NOMO-1 (cell line): ENCODE measurements around the gene ZNF487.
"Not testable (repeated sequence)": the region's sequence is repeated elsewhere in the genome, so short reads cannot be mapped to it uniquely, and the experiment has no call there.

Experiments used
- DNase-seq, 2 experiments: peaks; one replicate each; lab custom pipeline; 2025; ENCODE audit not compliant: unreplicated experiment in 2 of 2; lab: John Stamatoyannopoulos, UW

ZNF487 gene

GRCh38 chr10:43436291-43437140 is at the start of gene ZNF487:
TSS of gene ZNF487 (plus strand) at chr10:43437111. CDS start at chr10:43475814, 38,703 bp downstream.
- DNase-seq, result peak; percentile 88 to 95

DNA sequence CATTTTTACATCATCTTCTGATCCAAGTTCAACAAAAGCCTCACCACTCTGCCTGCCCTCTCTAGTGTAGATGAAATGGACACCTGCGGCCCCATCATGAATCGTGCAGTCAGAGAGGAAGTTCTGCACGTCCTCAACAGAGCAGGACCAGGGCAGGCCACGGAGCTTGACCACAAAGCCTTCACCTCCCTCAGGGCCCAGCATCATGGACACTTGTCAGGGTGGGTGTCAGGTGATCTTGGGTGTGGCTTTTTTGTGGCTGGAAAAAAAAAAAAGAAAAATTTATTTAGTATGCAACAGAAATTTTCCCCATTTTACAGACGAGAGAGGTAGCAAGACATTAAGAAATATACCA is 49.3 kb upstream of the ZNF487 start:
- no peak for DNase-seq

- no peak for DNase-seq
Measured at GRCh38 chr10:43389867-43390266, 47.0 kb upstream of the ZNF487 start.

DNA sequence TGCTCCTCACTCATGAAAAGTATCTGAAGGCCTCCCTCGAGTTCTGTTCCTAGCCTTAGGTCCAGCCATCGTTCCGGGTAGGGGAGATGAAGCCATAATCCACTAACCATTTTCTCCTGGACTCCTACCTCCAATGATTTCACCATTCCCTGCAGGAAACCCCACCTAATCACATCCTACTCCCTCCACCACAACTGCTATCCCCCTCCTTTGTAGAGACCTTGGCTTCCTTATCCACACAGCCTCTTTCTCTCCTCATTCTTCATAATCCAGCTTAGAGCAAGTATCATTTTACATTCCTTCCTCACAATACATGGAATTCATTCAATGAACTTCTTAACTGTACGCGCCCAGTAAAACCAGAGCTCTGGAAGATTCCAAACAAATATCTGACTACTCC is 46.6 kb upstream of the ZNF487 start:
- DNase-seq, result no peak

- DNase-seq, result no peak
Measured at GRCh38 chr10:43390759-43391158, 46.2 kb upstream of the ZNF487 start.

GRCh38 chr10:43391496-43391895 is 45.4 kb upstream of the ZNF487 start:
- DNase-seq, result no peak

GRCh38 chr10:43392748-43393147 is 44.2 kb upstream of the ZNF487 start:
- no peak for DNase-seq

GRCh38 chr10:43393186-43393585 is 43.7 kb upstream of the ZNF487 start:
- DNase-seq, result not testable (repeated sequence)

GRCh38 chr10:43393606-43394360 is 43.1 kb upstream of the ZNF487 start:
- DNase-seq, result peak; percentile 30 to 46

DNA sequence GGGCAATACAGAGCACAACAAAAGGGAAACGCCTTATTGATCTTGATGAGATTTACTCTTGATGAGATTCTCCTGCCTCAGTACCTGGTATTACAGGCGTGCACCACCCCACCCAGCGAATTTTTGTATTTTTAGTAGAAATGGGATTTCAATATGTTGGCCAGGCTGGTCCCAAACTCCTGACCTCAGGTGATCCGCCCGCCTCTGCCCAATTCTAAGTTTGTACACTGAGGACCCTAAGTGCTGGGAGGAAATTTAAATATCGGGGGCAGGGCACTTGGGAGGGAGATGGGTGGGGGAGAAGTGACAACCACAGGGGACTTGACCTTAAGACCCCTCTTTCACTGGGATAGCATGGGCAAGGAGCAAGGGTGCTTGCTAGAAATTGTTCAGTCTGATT is 42.0 kb upstream of the ZNF487 start:
- no peak for DNase-seq

DNA sequence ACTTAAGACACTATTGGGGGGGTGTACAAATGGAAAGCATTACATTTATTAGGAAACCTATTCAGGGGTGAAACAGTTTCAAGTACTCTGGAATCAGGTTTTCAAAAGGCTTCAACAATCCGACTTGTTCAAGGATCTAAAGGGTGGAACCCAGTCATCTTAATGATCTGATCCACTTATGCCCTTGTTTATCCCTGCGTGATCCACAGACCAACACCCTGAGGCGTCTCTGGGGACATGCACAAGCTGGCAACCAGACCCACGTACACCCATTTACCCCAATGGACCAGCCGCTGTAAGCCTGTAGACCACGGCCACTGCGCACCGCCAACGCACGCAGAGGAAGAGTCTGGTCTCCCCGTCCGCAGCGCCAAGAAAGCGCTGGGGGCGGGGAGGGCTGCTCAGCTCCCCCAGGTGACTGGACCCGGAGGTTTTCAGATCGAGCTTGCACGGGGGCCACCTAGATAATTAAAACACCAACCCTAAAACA is 41.3 kb upstream of the ZNF487 start:
- DNase-seq, result no peak

DNA sequence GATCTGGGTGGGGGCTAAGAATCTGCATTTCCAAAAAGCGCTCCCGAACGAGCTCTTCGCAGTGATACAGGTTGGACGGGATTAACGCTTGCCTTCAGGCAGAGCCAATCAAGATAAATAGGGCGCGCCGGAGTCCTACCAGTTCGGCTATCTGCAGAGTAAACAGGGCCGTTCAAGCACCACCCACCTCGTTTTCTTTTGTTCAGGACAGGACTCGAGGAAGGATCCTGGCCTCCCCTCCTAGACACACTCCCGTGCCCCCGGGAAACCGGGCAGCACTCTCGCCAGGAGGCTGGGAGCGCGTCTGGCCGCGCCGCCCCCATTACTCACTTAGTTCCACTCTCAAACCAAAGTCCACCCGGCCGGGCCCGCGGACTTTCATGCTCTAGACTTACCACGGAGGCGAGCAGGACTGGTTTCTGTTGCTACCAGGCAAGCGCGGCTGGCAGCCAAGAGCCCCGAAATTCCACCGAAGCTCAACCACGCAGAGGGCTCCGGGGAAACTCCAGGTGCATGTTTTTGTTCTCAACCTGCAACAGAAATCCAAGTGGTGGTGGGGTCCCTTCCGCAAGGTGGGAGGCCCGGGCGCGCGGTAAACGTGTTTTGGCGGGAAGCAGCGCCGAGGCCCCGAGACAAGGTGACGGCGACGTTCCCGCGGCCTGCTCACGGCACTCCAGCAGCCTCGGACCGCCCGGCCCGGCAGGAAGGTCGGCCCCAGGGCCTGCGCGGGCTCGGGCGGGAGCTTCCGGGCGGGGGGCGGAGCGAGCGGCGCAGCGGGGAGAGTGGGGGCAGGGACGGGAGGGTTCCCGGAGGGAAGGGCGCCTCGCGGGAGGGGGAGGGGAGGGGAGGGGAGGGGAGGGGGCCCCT is 40.6 kb upstream of the ZNF487 start:
- DNase-seq, result peak; percentile 53 to 66

DNA sequence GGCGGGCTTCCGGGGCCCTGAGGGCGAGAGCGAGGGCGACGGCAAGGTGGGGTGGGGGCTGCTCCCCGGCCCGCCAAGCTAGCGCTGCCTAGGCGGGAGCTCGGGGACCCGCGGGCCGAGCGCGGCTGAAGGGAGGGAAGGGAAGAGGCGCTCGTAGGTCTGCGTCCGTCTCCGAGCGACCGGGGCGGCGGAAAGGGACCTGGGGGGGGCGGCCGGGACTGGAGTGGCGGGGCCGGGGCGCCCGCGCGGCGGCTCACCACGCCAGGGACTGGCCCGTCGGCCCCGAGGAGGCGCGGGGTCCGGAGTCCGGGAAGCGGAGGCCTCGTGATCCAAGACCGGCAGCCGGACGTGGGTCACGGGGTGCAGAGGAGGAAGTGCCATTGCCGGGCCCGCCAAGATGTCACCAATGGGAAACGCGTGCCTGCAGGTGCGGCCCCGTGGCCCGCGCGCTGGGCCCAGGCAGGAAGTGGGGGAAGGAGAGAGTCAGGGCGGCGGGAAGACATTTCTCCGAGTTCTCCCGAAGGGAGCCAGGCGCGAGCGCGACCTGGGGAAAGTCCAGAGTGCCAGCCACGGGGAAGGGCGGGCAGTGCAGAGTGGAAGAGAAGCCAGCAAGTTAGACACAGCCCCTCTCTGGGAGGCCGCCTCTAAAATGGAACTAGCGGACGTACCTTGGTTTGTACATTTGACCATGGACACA is 39.8 kb upstream of the ZNF487 start:
- peak; percentile 85 to 87 for DNase-seq

GRCh38 chr10:43398939-43399319 is 38.0 kb upstream of the ZNF487 start:
- DNase-seq, result no peak

GRCh38 chr10:43399320-43400310 is 37.3 kb upstream of the ZNF487 start:
- no peak for DNase-seq

GRCh38 chr10:43401627-43402026 is 35.3 kb upstream of the ZNF487 start:
- no peak for DNase-seq

GRCh38 chr10:43402176-43402575 is 34.7 kb upstream of the ZNF487 start:
- no peak for DNase-seq

GRCh38 chr10:43402880-43403452 is 33.9 kb upstream of the ZNF487 start:
- DNase-seq, result no peak
